PC-3 (cell line): ENCODE data around the gene SLC12A8.

ENCODE experiments used
- EZH2 ChIP-seq: fragments of 300-600 bp; sonication (generic); IDR thresholded peaks from one replicate; pipeline ENCODE4 v1.6.1; 2017; ENCODE audit warnings: antibody characterized with exemption, mild to moderate bottlenecking, low read length; ENCODE audit not compliant: unreplicated experiment
- TF ChIP-seq, protein P1 (sequence below): fragments of 300-600 bp; sonication (generic); conservative IDR thresholded peaks from 2 replicates; pipeline ENCODE4 v1.5.1; 2017; ENCODE audit warnings: antibody characterized with exemption, low read depth, mild to moderate bottlenecking, low read length

DNA sequence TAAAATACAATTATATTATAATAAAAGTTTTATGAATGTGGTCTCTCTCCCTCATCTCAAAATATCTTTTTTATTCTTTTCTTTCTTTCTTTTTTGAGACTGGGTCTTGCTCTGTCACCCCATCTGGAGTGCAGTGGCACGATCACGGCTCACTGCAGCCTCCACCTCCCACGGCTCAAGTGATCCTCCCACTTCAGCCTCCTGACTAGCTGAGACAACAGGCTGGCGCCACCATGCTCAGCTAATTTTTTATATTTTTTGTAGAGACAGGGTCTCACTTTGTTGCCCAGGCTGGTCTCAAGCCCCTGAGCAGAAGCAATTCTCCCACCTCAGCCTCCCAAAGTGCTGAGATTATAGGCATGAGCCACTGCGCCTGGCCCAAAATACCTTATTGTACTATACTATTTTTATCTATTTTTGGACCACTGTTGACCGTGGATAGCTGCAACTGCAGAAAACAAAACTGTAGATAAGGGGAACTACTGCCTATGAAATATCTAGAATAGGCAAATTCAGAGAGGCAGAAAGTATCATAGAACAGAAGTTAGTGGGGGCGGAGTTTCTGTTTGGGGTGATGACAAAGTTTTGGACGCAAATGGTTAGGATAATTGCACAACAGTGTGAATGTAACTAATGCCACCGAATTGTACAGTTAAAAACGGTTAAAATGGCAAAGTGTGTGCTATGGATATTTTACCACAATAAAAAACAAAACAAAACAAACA is 66.6 kb downstream of the SLC12A8 start:
- no peak for TF ChIP-seq EZH2
- TF ChIP-seq, protein P1, sequence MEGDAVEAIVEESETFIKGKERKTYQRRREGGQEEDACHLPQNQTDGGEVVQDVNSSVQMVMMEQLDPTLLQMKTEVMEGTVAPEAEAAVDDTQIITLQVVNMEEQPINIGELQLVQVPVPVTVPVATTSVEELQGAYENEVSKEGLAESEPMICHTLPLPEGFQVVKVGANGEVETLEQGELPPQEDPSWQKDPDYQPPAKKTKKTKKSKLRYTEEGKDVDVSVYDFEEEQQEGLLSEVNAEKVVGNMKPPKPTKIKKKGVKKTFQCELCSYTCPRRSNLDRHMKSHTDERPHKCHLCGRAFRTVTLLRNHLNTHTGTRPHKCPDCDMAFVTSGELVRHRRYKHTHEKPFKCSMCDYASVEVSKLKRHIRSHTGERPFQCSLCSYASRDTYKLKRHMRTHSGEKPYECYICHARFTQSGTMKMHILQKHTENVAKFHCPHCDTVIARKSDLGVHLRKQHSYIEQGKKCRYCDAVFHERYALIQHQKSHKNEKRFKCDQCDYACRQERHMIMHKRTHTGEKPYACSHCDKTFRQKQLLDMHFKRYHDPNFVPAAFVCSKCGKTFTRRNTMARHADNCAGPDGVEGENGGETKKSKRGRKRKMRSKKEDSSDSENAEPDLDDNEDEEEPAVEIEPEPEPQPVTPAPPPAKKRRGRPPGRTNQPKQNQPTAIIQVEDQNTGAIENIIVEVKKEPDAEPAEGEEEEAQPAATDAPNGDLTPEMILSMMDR: no peak
